Motor neuron (in vitro differentiated cells): Measurements from ENCODE around the gene BCL2L11. TPM values are rescaled to one million over a fixed set of nuclear protein-coding genes. Genes with fewer than 3 reads are reported as not detected.

Experiments
- ATAC-seq, 8 experiments: fragments of 200-7000 bp; cut with Tn5 transposase; replicated peaks in 6 of 8; 2 replicates each; pipeline ENCODE4 v1.8.0; 2021; ENCODE audit warnings: mild to moderate bottlenecking in 8 of 8, moderate library complexity in 8 of 8
- H3K27ac ChIP-seq, 2 donors: fragments of 250-450 bp; sonication (Bioruptor Pico); 2 replicates each; pipeline ENCODE4 v1.9.0; 2021; ENCODE audit warnings: antibody characterized with exemption in 2 of 2, mild to moderate bottlenecking in 2 of 2, moderate library complexity in 1 of 2
- H3K4me1 ChIP-seq, 2 donors: fragments of 250-450 bp; sonication (Bioruptor Pico); replicated peaks in 1 of 2; 2 replicates each; pipeline ENCODE4 v1.6.1; 2021; ENCODE audit warnings: antibody characterized with exemption in 2 of 2, mild to moderate bottlenecking in 2 of 2, moderate library complexity in 1 of 2
- H3K4me3 ChIP-seq, 5 donors: fragments of 250-450 bp; sonication (Bioruptor Pico); 2 replicates each; pipeline ENCODE4 v1.9.0; 2021; ENCODE audit warnings: antibody characterized with exemption in 5 of 5, mild to moderate bottlenecking in 5 of 5, moderate library complexity in 4 of 5
- WGBS, 10 experiments: fragments of 450-650 bp; shearing (Covaris generic); methylation state at CpG; one replicate each; pipeline ENCODE4 v1.0.0; 2022; 5-methylcytosine and 5-hydroxymethylcytosine counted together
- in situ Hi-C, 9 experiments: fragments of 400-800 bp; cut with MboI; loops; one replicate each; pipeline ENCODE4 v1.15.0; 2021; ENCODE audit warnings: low sequenced_read_pairs in 9 of 9, low pct_unique_long_range_greater_than_20kb in 2 of 9; ENCODE audit not compliant: unreplicated experiment in 9 of 9
- total RNA-seq, 8 experiments: library from RNA; unstranded; fragments of 300-600 nt; gene quantifications; 2 replicates each; pipeline versions ENCODE4 v1.2.3 to v1.2.4, GENCODE V29; 2022

The BCL2L11 gene
- total RNA-seq, 8 experiments from 2014 or later, result 2.4 to 13.1 (median 7.3) TPM

GRCh38 chr2:111135910-111136297 is 15.2 kb downstream of the BCL2L11 start:
- in situ Hi-C loops, result no loop called here
- 64 to 100% (median 77%) methylated on average over 1 to 4 of the region's 9 CpGs; no CpG with 5 or more reads in 5 of the 10 experiments for WGBS, 10 experiments
- ATAC-seq, result peak in 3 of 8 experiments; percentile 20 to 84 (median 63)
- H3K27ac ChIP-seq, result no peak overlapping the region
- H3K4me1 ChIP-seq, result no peaks in the 10 kb centered on the region
- no peak overlapping the region for H3K4me3 ChIP-seq

GRCh38 chr2:111138839-111139238 is 18.1 kb downstream of the BCL2L11 start:
- no peak overlapping the region for H3K27ac ChIP-seq
- no peak overlapping the region for H3K4me3 ChIP-seq
- WGBS, 10 experiments, result 8 to 84% (median 81%) methylated on average over 1 to 5 of the region's 5 CpGs; no CpG with 5 or more reads in 3 of the 10 experiments
- in situ Hi-C loops, result no loop called here
- peaks cover 0 to 8% of the 10 kb centered on the region in 2 donors for H3K4me1 ChIP-seq
- ATAC-seq, result no peak

- Histone ChIP-seq H3K27ac (no peak overlapping the region), H3K4me3 (no peak overlapping the region), H3K4me1 (peaks cover 3 to 11% of the 10 kb centered on the region in 2 donors)
- ATAC-seq, result peak in 1 of 8 experiments; percentile 61
- 60 to 98% (median 90%) methylated on average over 2 to 9 of the region's 12 CpGs; no CpG with 5 or more reads in 1 of the 10 experiments for WGBS, 10 experiments
- in situ Hi-C loops, result no loop called here
These were observed 19.1 kb downstream of the BCL2L11 start for GRCh38 chr2:111139637-111140317.

GRCh38 chr2:111140815-111141214 is 20.1 kb downstream of the BCL2L11 start:
- Histone ChIP-seq H3K4me1 (peaks cover 3 to 11% of the 10 kb centered on the region in 2 donors), H3K4me3 (no peak overlapping the region), H3K27ac (no peak overlapping the region)
- 90 to 100% (median 100%) methylated on average over 1 to 3 of the region's 4 CpGs for WGBS, 10 experiments
- in situ Hi-C loops, result no loop called here
- no peak for ATAC-seq

- in situ Hi-C loops, result no loop called here
- ATAC-seq, result no peak
- WGBS, 10 experiments, result 75 to 100% (median 100%) methylated on average over 1 of the region's 1 CpG; no CpG with 5 or more reads in 2 of the 10 experiments
- Histone ChIP-seq H3K4me1 (peaks cover 3 to 11% of the 10 kb centered on the region in 2 donors), H3K27ac (no peak overlapping the region), H3K4me3 (no peak overlapping the region)
These were observed 21.4 kb downstream of the BCL2L11 start for GRCh38 chr2:111142101-111142500.

DNA sequence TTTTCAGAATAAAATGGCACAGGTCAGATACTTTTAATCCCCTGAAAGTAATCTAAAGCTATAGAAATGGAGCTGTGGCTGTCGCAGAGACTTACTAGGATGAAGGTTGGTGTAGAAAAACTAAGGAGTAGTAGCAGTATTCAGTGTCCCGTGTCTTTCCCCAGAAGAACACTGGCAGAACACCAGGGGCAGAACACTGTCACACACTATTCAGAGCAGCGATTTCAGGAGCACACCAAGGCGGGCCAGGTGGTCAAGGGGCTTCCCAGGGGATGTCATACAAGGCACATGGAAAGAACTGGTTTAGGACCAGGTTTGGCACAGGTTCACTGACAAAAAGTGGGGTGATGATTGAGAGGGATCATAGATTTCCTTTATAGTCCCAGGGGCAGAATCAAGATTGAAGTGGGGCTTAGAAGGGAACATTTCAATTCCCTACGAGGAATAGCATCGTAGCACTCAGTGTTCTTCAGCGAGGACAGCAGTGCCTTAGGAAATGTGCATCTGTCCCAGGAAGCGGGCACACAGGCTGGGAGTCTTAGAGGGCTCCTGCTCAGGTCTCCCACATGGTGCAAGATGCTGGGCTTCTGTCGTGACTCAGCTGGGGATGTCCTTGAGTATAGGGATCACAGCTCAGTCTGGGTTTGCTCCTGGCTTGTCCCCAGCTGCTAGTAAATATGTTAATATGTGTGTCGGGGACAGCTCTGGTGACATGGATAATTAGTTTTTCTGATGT is 22.6 kb downstream of the BCL2L11 start:
- H3K4me3 ChIP-seq, result no peak overlapping the region
- no peak overlapping the region for H3K27ac ChIP-seq
- WGBS, 10 experiments, result 63 to 100% (median 81%) methylated on average over 2 to 8 of the region's 10 CpGs; no CpG with 5 or more reads in 3 of the 10 experiments
- ATAC-seq, result peak in 5 of 8 experiments; percentile 30 to 58 (median 44)
- in situ Hi-C loops, result no loop called here
- H3K4me1 ChIP-seq, result peaks cover 3 to 11% of the 10 kb centered on the region in 2 donors

DNA sequence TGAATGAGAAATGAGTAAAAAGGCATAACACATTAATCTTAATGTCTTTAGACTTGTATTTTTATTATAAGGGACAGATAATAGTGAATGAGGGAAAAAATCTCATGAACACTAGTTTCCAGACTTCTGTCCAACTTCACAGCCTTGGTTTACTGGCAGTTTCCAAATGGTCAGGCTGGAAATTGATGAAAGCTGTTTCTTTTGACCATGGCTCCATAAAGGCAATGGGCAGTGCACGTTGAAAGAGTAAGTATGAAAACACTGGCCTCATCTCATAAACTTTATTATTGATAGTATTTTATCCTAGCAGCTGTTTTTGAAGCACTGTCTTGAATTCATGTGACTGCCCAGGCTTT is 23.1 kb downstream of the BCL2L11 start:
- H3K4me1 ChIP-seq, result peaks cover 3 to 11% of the 10 kb centered on the region in 2 donors
- no peak overlapping the region for H3K27ac ChIP-seq
- 29 to 100% (median 67%) methylated on average over 1 of the region's 1 CpG; no CpG with 5 or more reads in 2 of the 10 experiments for WGBS, 10 experiments
- ATAC-seq, result no peak
- H3K4me3 ChIP-seq, result no peak overlapping the region
- in situ Hi-C loops, result no loop called here

DNA sequence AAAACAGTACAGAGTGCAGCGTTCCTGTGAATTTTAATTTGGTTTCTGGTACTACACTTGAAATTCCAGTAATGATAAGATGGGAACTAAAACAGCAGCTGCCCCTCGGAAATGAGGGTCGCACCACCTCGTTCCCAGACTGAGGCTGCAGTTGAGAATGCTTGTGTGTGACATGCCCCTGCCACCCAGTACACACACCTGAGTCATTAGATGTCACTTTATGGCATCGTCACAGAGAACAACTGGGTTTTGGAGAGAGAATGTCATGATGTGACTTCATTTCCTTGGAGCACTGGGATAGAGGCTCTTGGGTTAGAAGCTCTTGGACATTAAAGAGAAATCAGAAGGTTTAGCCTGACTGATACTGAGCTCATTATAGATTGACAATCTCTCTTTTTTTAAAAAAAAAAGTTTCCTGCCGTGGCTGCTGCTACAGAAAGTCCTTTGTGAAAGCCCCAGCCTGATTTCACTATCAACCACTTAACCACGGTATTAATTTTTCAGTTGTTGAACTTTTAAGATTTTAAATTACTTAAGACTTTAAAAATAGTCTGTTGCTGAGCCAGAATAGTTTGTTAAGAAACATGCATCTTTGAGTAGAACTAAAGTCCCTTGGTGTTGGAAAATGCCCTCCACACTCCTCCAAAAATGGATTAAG is 24.5 kb downstream of the BCL2L11 start:
- H3K4me1 ChIP-seq, result peaks cover 3 to 11% of the 10 kb centered on the region in 2 donors
- H3K27ac ChIP-seq, result no peak overlapping the region
- 68 to 100% (median 92%) methylated on average over 1 to 6 of the region's 7 CpGs; no CpG with 5 or more reads in 2 of the 10 experiments for WGBS, 10 experiments
- in situ Hi-C loops, result no loop called here
- no peak overlapping the region for H3K4me3 ChIP-seq
- no peak for ATAC-seq

DNA sequence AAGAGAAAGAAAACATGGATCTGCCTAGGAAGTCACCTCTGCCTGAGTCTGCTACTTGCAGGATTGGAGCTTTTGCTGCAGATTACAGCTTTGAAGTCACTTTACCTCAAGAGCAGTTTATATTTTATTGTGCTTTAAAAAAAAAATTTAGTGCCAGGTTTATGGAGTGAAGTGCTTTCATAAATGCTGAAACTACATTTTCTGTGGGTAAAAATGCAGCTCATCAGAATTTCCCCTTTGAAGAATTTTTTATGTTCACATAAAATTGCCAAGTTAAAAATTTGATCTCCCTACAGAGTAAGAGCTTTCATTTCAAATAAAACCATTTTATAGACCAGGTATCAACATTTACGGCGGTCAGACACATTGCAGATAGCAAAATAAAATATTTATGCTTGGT is 25.2 kb downstream of the BCL2L11 start:
- no peak overlapping the region for H3K27ac ChIP-seq
- no peak for ATAC-seq
- WGBS, 10 experiments, result 90 to 100% (median 98%) methylated on average over 2 of the region's 2 CpGs; no CpG with 5 or more reads in 2 of the 10 experiments

GRCh38 chr2:111148225-111148873 is 27.6 kb downstream of the BCL2L11 start:
- ATAC-seq, result no peak
- Histone ChIP-seq H3K4me3 (no peak overlapping the region), H3K27ac (no peak overlapping the region), H3K4me1 (peaks cover 3 to 8% of the 10 kb centered on the region in 2 donors)
- in situ Hi-C loops, result no loop called here
- WGBS, 10 experiments, result 73 to 100% (median 94%) methylated on average over 1 to 3 of the region's 3 CpGs; no CpG with 5 or more reads in 5 of the 10 experiments

More for the DNA sequence above, 25.2 kb downstream of the BCL2L11 start:
- in situ Hi-C loops, result no loop called here
- H3K4me1 ChIP-seq, result peaks cover 3 to 11% of the 10 kb centered on the region in 2 donors
- no peak overlapping the region for H3K4me3 ChIP-seq

- in situ Hi-C loops, result no loop called here
- no peak overlapping the region for H3K27ac ChIP-seq
- WGBS, 10 experiments, result 80 to 100% (median 95%) methylated on average over 2 to 8 of the region's 8 CpGs; no CpG with 5 or more reads in 1 of the 10 experiments
- no peak overlapping the region for H3K4me3 ChIP-seq
- no peak for ATAC-seq
- peaks cover 2 to 3% of the 10 kb centered on the region in 2 donors for H3K4me1 ChIP-seq
These were observed 28.2 kb downstream of the BCL2L11 start for GRCh38 chr2:111148925-111149324.

- Histone ChIP-seq H3K27ac (no peak overlapping the region), H3K4me3 (no peak overlapping the region), H3K4me1 (no peaks in the 10 kb centered on the region)
- WGBS, 10 experiments, result 84 to 100% (median 96%) methylated on average over 1 to 7 of the region's 7 CpGs; no CpG with 5 or more reads in 2 of the 10 experiments
- in situ Hi-C loops, result no loop called here
- no peak for ATAC-seq
These were observed 29.3 kb downstream of the BCL2L11 start for GRCh38 chr2:111149882-111150455.
